M059J (cell line): ENCODE measurements around the gene G3BP1. TPM values are rescaled to one million over a fixed set of nuclear protein-coding genes. Genes with fewer than 3 reads are reported as not detected.
"Not testable (repeated sequence)": the region's sequence is repeated elsewhere in the genome, so short reads cannot be mapped to it uniquely, and the experiment has no call there.

Experiments
- DNase-seq: peaks from one replicate; pipeline ENCODE4 v3.0.0-alpha.2; 2012; ENCODE audit warnings: low read depth
- total RNA-seq: library from RNA; depleted of rRNA; stranded (reverse); fragments of >200 nt; shearing (Covaris generic); gene quantifications from 2 replicates; pipeline ENCODE4 v1.2.3, GENCODE V29; 2014

The G3BP1 gene
- total RNA-seq, 1 experiment from 2014 or later = 167 TPM

DNA sequence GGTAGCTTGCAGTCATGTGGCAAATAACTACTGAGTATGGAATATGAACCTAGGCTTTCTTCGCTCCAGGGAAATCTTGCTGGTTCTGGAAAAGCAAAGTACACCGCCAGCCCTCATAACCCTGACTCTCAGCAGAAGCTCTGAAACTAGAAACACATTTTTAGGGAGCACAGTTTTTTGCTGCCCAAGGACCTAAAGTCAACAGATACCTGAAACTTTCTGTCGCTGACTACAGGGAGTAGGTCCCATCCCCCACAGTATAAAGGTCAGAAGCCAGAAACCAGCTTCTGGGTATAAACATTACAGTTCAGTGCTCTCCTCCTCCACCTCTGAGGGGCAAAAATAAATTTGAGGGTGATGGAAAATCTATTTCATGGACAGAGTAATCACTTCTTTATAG, 16.4 kb upstream of the G3BP1 start:
- DNase-seq = no peak

DNA sequence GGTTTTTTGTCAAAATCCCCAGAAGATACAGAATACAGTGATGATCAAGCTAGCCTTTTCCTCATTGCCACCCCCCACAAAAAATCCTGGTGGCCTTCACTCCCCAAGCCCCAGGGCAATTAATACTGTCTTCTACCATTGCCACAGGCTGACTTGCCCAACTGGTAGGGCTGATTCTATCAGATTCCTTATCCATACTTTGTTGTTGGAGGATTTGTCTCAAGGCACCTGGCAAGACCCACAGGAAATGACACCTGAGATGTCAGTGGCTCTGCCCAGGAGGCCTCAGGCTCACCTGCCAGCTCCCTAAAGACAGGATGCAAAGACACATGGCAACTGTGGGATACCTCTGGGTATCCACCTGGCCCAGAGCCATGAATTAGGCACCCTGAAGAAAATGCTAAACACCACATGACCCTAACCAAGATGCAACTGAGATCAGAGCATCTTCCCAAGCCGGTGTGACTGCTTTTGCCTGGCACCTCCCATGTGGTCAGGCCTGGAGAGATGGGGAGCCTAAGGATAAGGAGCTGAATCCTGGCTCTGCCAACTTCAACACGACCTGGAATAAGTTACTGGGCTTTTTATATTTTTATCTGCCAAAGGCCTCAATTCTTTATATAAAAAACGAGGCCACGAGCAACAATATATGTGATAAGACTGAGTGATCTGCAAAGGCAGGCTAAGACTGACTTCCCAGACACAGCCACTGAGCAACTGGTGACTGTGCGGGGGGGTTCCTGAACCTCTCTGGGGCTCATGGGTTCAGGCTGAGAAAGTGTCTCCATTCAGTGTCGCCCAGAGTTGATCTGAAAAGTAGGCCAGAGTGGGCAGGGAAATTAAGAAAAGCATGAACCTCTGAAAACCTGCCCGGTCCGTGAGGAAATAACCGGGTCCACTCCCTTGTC, 14.3 kb upstream of the G3BP1 start:
- no peak for DNase-seq

DNA sequence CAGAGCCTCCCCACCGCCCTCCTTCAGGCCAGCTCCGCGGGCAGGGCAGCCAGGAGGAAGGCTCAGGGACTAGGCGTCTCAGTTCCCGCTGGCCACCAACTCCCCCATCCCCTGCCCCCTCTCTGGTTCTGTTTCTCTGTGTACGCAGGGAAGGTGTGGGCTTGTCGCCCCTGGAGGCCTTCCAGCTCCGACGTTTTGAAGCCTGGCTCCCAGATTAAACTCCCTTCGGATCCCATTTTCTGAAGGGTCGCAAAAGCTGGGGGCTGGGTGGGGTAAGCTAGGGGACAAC, 13.7 kb upstream of the G3BP1 start:
- peak; percentile 26 for DNase-seq

DNA sequence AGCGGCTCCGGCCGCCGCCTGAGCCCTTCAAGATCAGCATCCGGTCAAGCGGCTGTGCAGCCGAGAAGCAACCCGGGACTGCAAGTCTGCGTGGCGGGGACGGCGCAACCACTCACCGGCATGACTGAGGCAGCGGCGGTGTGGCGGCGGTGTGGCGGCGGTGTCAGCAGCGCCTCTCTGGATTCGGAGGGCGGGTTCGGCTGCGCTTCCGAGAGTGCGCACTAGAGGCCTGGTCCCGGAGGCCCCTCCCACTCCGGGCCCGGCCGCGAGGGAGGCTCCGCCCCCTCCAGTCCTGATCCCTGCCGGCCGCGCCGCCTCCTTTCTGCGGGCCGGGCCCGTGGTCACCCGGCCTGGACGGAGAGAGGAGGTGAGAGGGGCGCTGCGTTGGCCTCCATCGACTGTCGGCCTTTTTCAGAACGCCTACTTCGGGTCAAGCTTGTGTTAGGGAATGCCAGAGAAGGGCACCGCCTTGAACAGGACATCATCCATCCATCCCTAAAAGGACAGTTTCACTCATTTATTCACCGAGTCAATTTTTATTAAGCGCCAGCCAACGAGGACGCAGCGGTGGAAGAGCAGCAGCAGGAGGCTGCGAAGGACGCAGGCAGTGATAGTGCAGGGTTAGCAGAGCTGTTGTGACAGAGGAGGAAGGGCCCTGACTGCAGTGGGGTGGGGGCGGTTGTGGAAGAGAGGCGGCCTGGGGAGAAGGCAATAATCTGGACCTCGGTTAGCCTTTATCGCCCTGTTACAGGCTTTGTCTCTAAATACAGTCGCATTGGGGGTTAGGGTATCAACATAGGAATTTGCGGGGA, 13.1 kb upstream of the G3BP1 start, which contains the start of gene ATOX1:
TSS of gene ATOX1 (minus strand) at position 202 of the 812 bp plus-strand sequence. CDS start at position 122, 80 bp downstream.
- peak; percentile 89 for DNase-seq

DNA sequence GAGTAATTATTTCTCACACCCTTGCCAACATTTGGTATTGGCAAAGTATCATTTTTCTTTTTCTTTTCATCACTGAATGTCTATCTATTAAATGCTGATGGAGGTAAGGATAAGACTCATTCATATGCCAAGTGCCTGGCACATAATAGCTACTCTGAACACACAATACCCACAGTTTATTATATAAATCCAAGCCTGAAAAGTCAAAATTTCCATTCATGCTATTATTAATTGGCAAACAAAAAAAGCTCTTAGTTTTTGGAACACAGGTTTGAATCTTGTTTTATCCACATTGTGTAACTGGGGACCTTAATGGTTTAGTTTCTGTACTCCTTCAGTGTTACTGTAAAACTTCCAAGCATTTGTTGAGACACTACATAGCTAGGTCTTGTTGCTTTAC, 7.0 kb upstream of the G3BP1 start:
- DNase-seq = no peak

DNA sequence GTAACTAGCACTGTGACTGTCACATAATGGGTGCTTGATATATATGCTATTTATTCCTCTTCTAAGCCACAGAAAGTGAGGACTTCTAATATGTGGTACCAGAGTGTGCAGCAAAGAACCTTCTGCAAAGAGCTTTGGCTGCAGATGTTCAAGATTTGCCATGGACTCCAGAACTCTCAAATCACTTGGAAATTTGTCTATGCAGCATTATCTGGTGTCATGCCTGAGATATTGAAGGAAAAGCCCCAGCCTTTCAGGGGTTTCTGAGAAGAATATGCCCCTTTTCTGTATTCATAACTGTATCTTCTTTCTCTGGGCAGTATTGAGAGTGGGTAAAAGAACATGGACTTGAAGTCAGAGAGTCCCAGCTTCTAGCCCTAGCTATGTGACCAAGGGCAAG, 4.8 kb upstream of the G3BP1 start:
- DNase-seq = no peak

DNA sequence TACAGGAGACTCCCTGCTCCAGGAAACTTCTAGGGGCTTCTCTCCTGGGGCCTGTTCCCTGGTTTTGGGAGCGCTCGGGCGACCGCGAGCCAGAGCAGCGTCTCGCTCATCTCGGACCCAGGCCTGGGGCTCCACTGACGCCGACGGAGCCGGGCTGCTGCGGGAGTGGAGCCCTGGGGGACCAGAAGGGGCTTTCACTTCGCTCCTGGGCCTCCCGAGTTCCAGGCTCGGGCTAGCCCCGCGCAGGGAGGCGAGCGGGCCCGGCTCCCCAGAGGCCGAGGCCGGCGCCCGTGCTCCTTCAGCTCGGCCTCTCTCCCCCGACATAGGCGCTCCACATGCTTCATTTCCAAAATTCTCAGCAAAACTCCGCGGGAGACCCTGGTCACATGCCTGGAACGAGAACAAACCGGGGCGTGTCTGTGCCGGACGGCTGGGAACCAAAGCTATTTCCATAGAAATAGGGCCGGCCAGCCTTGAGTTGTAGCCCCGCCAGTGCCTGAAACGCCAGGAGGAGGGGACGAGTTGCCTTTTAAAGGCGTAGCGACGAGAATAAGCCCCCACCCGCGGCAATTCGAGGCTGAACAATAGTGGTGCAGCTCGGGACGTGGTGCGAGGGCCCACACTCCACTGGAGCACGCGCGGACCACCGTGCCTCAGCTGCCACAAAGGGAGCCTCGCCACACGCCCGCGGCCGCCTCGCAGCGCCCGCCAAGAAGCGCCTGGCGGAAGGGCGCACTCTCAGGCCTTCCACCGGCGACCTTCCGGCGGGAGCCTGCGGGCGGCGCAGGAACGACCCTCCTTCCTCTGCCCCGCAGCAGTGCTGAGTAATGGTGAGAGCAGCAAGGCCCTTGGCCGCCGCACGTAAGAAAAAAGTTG, 1.1 kb upstream of the G3BP1 start:
- peak; percentile 46 for DNase-seq

DNA sequence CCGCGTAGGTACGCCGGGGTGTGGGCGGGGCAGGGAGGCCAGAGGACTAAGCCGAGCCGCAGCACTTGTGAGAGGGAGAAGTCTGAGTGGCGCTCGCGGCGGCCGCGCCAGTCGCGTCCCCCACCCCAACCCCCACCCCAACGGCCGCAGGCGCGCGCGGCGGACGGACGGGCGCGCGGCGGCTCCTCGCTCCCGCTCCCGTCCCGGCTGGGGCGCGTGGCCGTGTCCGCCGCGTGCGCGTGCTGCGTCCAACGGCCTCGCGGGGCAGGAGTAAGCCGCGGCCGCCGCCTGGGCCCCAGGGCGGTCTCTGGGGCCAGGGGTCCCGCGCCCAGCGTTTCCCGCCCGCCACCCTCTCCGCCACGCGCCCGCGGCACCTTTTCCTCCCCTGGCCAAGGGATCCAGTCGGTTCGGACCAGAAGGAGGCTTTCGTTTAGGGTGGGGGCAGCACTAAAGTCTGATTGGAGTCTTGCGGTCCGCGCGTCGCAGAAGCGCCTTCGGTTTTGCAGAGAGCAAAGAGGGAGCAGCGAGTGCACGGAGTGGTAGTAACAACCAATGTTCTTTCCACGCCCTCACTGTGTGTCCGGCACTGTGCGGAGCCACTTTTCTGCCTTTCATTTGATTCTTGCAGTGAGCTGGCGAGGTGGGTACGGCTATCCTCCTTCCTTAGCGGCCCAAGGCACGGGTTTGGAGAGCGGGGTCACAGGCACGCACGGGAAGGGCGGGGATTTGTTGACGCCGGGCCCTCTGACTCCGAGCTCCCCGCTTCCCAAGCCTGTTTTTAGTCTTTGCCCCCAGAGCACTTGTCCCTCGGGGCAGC, 483 bp downstream of the G3BP1 start:
- DNase-seq = peak; percentile 49

DNA sequence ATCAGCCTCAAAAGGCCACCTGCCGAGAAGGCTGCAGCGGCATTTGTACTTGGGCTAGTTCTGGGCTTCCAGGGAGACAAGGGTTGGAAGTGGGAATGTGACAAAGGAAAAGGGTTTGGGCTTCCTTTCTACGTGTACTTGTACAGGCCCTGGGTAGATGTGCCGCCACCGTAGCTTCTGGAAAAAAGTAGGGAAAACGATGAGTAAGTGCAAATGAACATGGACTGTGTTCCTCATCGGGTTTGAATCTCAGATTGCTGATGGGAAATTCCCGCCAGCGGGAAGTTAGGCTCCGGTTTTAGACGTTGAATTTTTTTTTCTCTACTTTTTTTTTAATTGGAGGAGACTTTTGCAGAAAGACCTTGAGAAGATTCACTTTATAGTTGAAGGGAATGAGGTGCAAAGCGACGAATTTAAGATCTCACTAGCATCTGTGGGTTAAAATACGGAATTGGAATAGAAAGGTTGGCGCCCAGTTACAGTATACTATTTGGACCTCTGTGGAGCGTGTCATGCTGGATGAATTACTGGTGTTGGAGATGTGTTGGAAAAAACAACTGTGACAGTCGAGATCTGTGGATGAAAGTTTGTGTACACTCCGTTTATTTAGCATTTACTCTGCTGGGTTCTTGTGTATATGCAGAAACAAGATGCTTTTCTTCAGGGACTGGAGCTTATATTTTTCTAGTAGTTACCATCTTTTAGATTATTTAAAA, 1.2 kb downstream of the G3BP1 start:
- peak; percentile 62 for DNase-seq

DNA sequence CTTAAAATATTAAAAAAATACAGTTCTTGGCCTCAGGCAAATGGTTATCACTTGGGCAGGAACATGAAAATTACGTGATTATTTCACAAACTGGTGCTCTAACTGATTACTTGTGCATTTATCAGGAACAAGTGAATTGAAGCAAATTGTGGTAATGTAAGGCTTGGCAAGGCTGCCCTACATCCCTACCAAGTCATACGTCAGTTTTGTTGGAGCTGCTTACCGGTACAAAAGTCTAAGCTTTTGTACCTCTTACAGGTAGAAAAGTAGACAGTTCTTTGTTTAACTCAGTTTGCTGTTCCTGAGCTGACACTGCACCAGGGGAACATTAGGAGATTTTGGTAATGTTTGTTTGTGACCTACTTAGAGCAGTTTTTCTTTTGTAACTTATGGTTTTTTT, 2.2 kb downstream of the G3BP1 start:
- DNase-seq = no peak

DNA sequence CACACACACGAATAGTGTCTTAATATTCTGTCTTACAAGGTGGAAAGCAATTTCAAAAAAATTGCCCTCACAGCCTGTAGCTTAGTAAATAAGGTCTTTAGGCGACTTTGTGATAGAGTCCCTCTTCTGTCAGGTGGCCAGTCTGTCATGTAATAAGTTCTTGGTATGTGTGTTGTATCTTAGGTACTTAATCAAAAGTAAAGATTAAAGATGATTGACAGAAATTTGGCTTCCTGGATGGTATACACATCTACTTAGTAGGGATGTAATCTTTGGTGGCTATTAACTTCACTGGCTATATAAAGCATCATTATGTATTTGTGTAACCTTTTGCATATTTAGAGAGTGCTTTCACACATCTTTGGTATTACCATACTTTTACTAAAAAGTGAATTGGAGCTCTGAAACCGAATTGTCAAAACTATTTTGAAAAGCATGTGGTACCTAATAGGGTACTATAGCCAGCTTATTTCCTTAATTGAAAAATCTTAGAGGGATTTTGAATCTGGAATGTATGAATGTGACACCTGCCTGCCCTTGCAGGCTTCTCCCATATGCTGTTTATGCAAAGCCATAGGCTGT, 3.4 kb downstream of the G3BP1 start:
- DNase-seq = no peak

DNA sequence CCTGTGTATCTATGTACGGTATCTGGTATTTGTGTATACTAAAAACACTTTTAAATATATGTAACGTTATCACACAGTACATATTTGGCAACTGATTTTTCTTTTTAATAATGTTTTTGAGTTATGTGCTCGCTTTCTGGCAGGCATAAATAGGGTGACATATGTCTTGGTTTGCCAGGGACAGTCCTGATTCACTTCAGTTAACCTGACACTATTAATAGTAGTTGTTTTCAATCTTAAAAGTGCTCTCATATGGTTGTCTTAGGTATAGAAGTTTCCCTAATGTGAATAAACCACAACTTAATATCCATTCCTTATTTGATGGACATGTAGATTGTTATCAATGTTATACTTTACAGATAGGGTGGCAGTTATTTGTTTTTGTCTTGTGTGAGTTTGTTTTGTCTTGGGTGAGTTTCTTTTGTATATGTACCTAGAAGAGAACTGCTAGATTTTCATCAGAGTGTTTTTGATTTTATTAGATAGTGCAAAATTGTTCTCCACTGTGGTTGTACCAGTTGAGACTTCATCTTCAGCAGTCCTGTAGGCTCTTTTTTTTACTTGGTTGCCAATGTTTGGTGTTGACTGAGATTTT, 7.9 kb downstream of the G3BP1 start:
- no peak for DNase-seq

DNA sequence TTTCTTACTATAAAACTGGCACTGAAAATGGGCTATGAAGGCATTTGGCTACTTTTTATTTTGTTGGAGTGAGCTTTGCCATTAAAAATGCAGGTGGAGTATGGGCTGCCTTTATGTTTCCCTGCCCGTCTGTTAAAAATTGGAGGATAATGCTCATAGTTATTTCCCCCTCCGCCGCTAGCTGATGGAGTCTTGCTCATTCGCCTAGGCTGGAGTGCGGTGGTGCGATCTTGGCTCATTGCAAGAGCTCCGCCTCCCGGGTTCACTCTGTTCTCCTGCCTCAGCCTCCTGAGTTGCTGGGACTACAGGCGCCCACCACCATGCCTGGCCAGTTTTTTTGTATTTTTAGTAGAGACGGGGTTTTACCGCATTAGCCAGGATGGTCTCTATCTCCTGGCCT, 8.6 kb downstream of the G3BP1 start:
- DNase-seq = no peak

DNA sequence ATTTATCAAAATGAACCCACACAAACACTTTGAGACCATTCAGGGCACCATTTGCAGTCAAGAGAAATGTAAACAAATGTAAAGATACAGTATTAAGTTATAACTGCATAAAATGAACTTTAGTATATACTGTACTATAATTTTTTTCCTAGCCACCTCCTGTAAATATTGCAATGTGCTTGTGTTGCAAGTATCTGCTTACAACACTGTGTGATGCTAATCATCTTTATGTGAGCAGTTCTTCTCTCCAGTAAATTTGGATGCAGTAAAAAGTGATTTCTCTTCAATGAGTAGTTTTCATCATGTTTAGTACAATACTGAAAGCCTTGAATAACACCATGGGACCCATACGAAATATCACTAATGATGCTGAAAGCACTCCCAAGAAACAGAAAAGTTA, 9.4 kb downstream of the G3BP1 start:
- DNase-seq = no peak

DNA sequence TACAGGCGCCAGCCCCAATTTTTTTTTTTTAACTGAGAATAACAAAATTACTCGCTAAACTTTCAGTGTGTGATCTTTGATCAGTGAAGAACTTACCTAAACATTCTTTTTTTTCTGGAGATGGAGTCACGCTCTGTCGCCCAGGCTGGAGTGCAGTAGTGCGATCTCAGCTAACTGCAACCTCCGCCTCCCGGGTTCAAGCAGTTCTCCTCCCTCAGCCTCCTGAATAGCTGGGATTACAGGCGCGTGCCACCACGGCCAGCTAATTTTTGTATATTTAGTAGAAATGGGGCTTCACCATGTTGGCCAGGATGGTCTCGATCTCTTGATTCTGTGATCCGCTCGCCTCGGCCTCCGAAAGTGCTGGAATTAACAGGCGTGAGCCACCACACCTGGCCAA, 11.9 kb downstream of the G3BP1 start:
- not testable (repeated sequence) for DNase-seq

DNA sequence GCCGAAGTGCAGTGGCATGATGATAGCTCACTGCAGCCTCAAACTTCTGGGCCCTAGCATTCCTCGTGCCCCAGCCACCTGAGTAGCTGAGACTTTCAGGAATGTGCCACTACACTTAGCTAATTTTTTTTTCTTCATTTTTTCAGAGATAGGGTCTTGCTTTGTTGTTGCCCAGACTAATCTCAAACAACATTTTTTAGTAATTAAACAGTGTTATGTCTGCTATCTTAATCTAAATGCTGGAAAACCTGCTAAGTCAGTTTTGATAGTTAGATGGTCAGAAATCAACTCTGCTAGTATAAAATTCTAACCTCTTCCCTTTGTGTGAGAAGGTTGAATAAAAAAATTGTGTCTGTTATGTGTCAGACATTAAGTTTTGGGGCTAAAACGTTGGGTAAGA, 12.4 kb downstream of the G3BP1 start:
- no peak for DNase-seq

DNA sequence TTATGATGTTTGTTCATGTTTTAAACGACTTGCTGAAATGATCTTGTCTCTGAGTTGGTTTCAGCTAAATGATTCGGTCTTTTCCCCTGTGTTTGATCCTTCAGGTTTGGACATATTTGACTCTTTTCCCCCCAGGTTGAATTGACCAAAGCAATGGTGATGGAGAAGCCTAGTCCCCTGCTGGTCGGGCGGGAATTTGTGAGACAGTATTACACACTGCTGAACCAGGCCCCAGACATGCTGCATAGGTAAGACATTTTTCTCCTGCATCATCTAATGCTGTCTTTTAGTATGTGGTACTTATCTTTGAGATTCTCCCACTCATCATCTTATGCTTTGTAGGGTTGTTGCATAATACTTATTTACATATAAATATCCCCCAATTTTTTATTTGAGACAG, 14.7 kb downstream of the G3BP1 start:
- no peak for DNase-seq

DNA sequence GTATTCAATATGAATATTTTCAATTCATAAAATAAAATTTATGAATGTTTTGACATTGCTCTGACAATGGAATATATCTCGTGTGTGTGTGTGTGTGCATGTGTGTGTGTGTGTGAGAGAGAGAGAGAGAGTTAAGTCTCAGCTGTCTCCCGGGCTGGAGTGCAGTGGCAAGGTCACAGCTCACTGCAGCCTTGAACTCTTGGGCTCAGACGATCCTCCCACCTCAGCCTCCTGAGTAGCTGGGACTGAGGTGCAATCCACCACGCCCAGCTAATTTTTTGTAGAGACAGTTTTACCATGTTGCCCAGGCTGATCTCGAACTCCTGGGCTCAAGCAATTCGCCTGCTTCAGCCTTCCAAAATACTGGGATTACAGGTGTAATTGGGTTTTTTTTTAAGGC, 16.1 kb downstream of the G3BP1 start:
- no peak for DNase-seq

DNA sequence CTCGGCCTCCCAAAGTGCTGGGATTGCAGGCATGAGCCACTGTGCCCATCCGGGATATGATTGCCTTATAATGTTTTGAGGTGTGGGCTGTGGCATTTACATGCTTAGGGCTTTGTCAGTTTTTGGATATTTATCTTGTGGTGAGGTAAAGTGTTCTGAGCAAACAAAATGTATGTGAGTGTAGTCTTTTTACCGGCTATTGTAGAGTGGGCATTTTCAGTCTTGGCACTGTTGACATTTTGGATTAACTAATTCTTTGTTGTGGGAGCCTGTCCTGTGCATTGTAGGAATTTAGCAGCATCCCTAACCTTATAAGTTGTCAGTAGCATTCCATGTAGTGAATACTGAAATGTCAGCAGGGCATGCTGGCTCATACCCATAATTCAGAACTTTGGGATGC, 21.6 kb downstream of the G3BP1 start:
- no peak for DNase-seq

DNA sequence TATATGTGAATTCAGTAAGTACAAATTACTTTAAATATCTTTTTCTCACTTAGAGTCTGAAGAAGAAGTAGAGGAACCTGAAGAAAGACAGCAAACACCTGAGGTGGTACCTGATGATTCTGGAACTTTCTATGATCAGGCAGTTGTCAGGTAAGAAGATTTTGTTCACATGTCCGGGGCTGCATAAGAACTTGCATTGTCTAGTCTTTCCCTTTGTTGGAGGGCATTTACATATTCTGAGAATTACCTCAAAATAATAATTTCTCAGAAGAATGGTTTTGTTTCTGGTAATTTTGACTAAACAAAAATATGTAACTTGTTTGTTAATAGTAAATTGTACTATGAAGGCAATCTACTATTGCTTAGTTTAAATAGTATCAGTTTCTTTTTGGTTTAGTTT, 23.7 kb downstream of the G3BP1 start:
- DNase-seq = no peak
